ENCODE results near the gene DEUP1. TPM values are rescaled to one million over a fixed set of nuclear protein-coding genes. Genes with fewer than 3 reads are reported as not detected.

The DEUP1 gene
- polyA plus RNA-seq, 3 donors = not detected

GRCh38 chr11:93350835-93351234, 20.3 kb downstream of the DEUP1 start:
- Histone ChIP-seq H3K36me3 (replicated peaks in 1 of 2; ENCODE audit: control insufficient read depth in 1 of 2, insufficient read depth in 2 of 2, low read length in 2 of 2) (no peaks in the 10 kb centered on the region), H3K4me3 (replicated peaks in 1 of 3; ENCODE audit: low read depth in 2 of 3, low read length in 3 of 3) (no peak overlapping the region), H3K9ac (ENCODE audit: insufficient read depth, low read length, poor library complexity, severe bottlenecking) (no peak overlapping the region), H3K27ac (ENCODE audit: low read depth in 1 of 2, low read length in 2 of 2) (no peak overlapping the region), H3K79me2 (ENCODE audit: insufficient read depth, low read length) (no peaks in the 10 kb centered on the region), H2AFZ (ENCODE audit: insufficient read depth, low read depth, low read length, poor library complexity, severe bottlenecking) (no peak overlapping the region), H3K4me2 (replicated peaks; ENCODE audit: extremely low read depth, low read length, poor library complexity, severe bottlenecking) (no peak overlapping the region), H3K9me3 (replicated peaks in 1 of 2; ENCODE audit: control insufficient read depth in 1 of 2, insufficient read depth in 1 of 2, low read length in 2 of 2) (peaks cover 0 to 8% of the 10 kb centered on the region in 2 donors), H3K4me1 (ENCODE audit: control insufficient read depth in 1 of 2, insufficient read depth in 2 of 2, low read length in 2 of 2) (no peaks in the 10 kb centered on the region), H3K27me3 (ENCODE audit: control insufficient read depth in 2 of 2, insufficient read depth in 2 of 2, low read length in 2 of 2) (no peaks in the 10 kb centered on the region), H4K20me1 (ENCODE audit: insufficient read depth, low read length) (no peaks in the 10 kb centered on the region)
- Mint-ChIP-seq H3K27me3 (ENCODE audit: low read depth in 3 of 3) (peaks cover 1 to 6% (median 5%) of the 10 kb centered on the region in 3 donors), H3K4me3 (no peak overlapping the region), H3K9me3 (peaks cover 4 to 17% (median 8%) of the 10 kb centered on the region in 7 donors), H3K36me3 (no peaks in the 10 kb centered on the region), H3K27ac (no peak overlapping the region), H3K4me1 (no peaks in the 10 kb centered on the region)
- DNase-seq = no peak
- 93% methylated on average over 4 of the region's 6 CpGs for WGBS (ENCODE audit: insufficient coverage)
- intact Hi-C loops (cut with micrococcal nuclease) = no loop called here
- TF ChIP-seq CTCF (IDR thresholded peaks at IDR 0.05) = no peak

GRCh38 chr11:93359396-93359795, 28.9 kb downstream of the DEUP1 start:
- no peak overlapping the region for H3K9ac ChIP-seq (ENCODE audit: insufficient read depth, low read length, poor library complexity, severe bottlenecking)
- H3K27me3 ChIP-seq (ENCODE audit: control insufficient read depth in 2 of 2, insufficient read depth in 2 of 2, low read length in 2 of 2) = no peaks in the 10 kb centered on the region
- H3K4me3 ChIP-seq (replicated peaks in 1 of 3; ENCODE audit: low read depth in 2 of 3, low read length in 3 of 3) = no peak overlapping the region
- Mint-ChIP-seq H3K27me3 (ENCODE audit: low read depth in 3 of 3) (peaks cover 0 to 2% (median 0%) of the 10 kb centered on the region in 3 donors), H3K9me3 (peaks cover 6 to 12% (median 9%) of the 10 kb centered on the region in 7 donors), H3K36me3 (no peaks in the 10 kb centered on the region), H3K27ac (peak overlapping the region in 1 of 7 donors; percentile 38), H3K4me3 (no peak overlapping the region), H3K4me1 (no peaks in the 10 kb centered on the region)
- no peaks in the 10 kb centered on the region for H3K79me2 ChIP-seq (ENCODE audit: insufficient read depth, low read length)
- H3K36me3 ChIP-seq (replicated peaks in 1 of 2; ENCODE audit: control insufficient read depth in 1 of 2, insufficient read depth in 2 of 2, low read length in 2 of 2) = no peaks in the 10 kb centered on the region
- H3K9me3 ChIP-seq (replicated peaks in 1 of 2; ENCODE audit: control insufficient read depth in 1 of 2, insufficient read depth in 1 of 2, low read length in 2 of 2) = no peaks in the 10 kb centered on the region
- no peaks in the 10 kb centered on the region for H3K4me1 ChIP-seq (ENCODE audit: control insufficient read depth in 1 of 2, insufficient read depth in 2 of 2, low read length in 2 of 2)
- H3K27ac ChIP-seq (ENCODE audit: low read depth in 1 of 2, low read length in 2 of 2) = no peak overlapping the region
- intact Hi-C loops (cut with micrococcal nuclease) = no loop called here
- no CpG with 5 or more reads among the region's 1 CpG for WGBS (ENCODE audit: insufficient coverage)
- H3K4me2 ChIP-seq (replicated peaks; ENCODE audit: extremely low read depth, low read length, poor library complexity, severe bottlenecking) = no peak overlapping the region
- H2AFZ ChIP-seq (ENCODE audit: insufficient read depth, low read depth, low read length, poor library complexity, severe bottlenecking) = no peak overlapping the region
- DNase-seq = no peak
- no peak for TF ChIP-seq CTCF (IDR thresholded peaks at IDR 0.05)
- H4K20me1 ChIP-seq (ENCODE audit: insufficient read depth, low read length) = no peaks in the 10 kb centered on the region
